Left colon (tissue), 2 donors: Measurements from ENCODE around the gene MCUR1. TPM values are rescaled to one million over a fixed set of nuclear protein-coding genes. Genes with fewer than 3 reads are reported as not detected.
"Not testable (repeated sequence)": the region's sequence is repeated elsewhere in the genome, so short reads cannot be mapped to it uniquely, and the experiment has no call there.

ENCODE experiments used
- ATAC-seq: fragments of 200-7000 bp; cut with Tn5 transposase; one replicate; pipeline ENCODE4 v1.9.1; 2020; ENCODE audit warnings: mild to moderate bottlenecking, moderate library complexity
- DNase-seq, 2 donors: peaks; one replicate each; pipeline ENCODE4 v3.0.0-alpha.2; 2020
- intact Hi-C, 2 donors: fragments of 100-400 bp; cut with DNase I in 1 of 2; cut with micrococcal nuclease in 1 of 2; formaldehyde crosslinking; loops; one replicate each; pipeline versions ENCODE4 v1.11.2 to v1.14.0; 2022; cut with DNase I, micrococcal nuclease
- total RNA-seq, 2 donors: library from RNA; stranded (reverse); fragmentation: NEBNext Ultra II Directional; extraction: Animal tissue kit (Norgen Biotek cat#: 25700); gene quantifications; one replicate each; pipeline ENCODE4 v1.2.1, GENCODE V29; 2021
- donor health status: DM: no; HTN: no; CAD: no.
- donor health status: DM: yes; HTN: yes; CAD: no.

The MCUR1 gene
- total RNA-seq, 2 donors from 2014 or later: 41.3 to 47.9 TPM

- ATAC-seq: no peak
- intact Hi-C loops: no loop called here
- no peak for DNase-seq
These were observed 17.3 kb upstream of the MCUR1 start for GRCh38 chr6:13831615-13832014.

- intact Hi-C loops: no loop called here
- ATAC-seq (no peak), DNase-seq (no peak)
These were observed 16.4 kb upstream of the MCUR1 start for GRCh38 chr6:13830803-13831202.

GRCh38 chr6:13829419-13829818, 15.1 kb upstream of the MCUR1 start:
- intact Hi-C loops, DNase-seq, ATAC-seq: not testable (repeated sequence)

- DNase-seq, intact Hi-C loops, ATAC-seq: not testable (repeated sequence)
These were observed 14.4 kb upstream of the MCUR1 start for GRCh38 chr6:13828656-13829301.

- DNase-seq (no peak), ATAC-seq (no peak)
- intact Hi-C loops: no loop called here
These were observed 12.7 kb upstream of the MCUR1 start for GRCh38 chr6:13827032-13827431.

- DNase-seq (no peak), ATAC-seq (no peak)
- intact Hi-C loops: no loop called here
These were observed 11.5 kb upstream of the MCUR1 start for GRCh38 chr6:13825871-13826270.

- intact Hi-C loops: no loop called here
These were observed 4.0 kb upstream of the MCUR1 start for GRCh38 chr6:13818341-13818740.

GRCh38 chr6:13814938-13815575, 700 bp upstream of the MCUR1 start:
- intact Hi-C loops: no loop called here
- ATAC-seq (no peak), DNase-seq (no peak)

More at GRCh38 chr6:13818341-13818740, 4.0 kb upstream of the MCUR1 start:
- DNase-seq (no peak), ATAC-seq (no peak)

GRCh38 chr6:13813621-13814175, 659 bp downstream of the MCUR1 start:
- DNase-seq (peak; percentile 80 to 81), ATAC-seq (peak; percentile 54)
- intact Hi-C loops: no loop called here

- ATAC-seq (peak; percentile 19), DNase-seq (no peak)
- intact Hi-C loops: no loop called here
These were observed 1.3 kb downstream of the MCUR1 start for GRCh38 chr6:13813026-13813425.

- ATAC-seq: no peak
- intact Hi-C loops: no loop called here
- DNase-seq: no peak
These were observed 2.1 kb downstream of the MCUR1 start for GRCh38 chr6:13812359-13812642.

GRCh38 chr6:13811627-13812358, 2.6 kb downstream of the MCUR1 start:
- ATAC-seq (peak; percentile 40), DNase-seq (peak; percentile 37 to 58)
- intact Hi-C loops: no loop called here

GRCh38 chr6:13810688-13811446, 3.5 kb downstream of the MCUR1 start:
- ATAC-seq: peak; percentile 54
- intact Hi-C loops: no loop called here
- DNase-seq: no peak

GRCh38 chr6:13808801-13809200, 5.6 kb downstream of the MCUR1 start:
- no peak for DNase-seq
- no peak for ATAC-seq
- intact Hi-C loops: no loop called here

- DNase-seq (no peak), ATAC-seq (no peak)
- intact Hi-C loops: no loop called here
These were observed 6.7 kb downstream of the MCUR1 start for GRCh38 chr6:13807696-13808095.

GRCh38 chr6:13803581-13803980, 10.8 kb downstream of the MCUR1 start:
- DNase-seq: no peak
- intact Hi-C loops: no loop called here
- no peak for ATAC-seq

GRCh38 chr6:13800615-13801014, 13.7 kb downstream of the MCUR1 start:
- intact Hi-C loops: no loop called here
- no peak for ATAC-seq
- DNase-seq: no peak

GRCh38 chr6:13796781-13797180, 17.6 kb downstream of the MCUR1 start:
- ATAC-seq (peak; percentile 67), DNase-seq (no peak)
- intact Hi-C loops: loop anchor here in 1 of 2 donors (10.0 kb wide), 2 partner anchors 78 to 268 kb away; no protein-coding TSS in a partner anchor
